ENCODE results near the gene CTNNA3. TPM values are rescaled to one million over a fixed set of nuclear protein-coding genes. Genes with fewer than 3 reads are reported as not detected.

CTNNA3 gene
- total RNA-seq, 4 donors from 2014 or later, result 14.3 to 49.5 (median 24.2) TPM

DNA sequence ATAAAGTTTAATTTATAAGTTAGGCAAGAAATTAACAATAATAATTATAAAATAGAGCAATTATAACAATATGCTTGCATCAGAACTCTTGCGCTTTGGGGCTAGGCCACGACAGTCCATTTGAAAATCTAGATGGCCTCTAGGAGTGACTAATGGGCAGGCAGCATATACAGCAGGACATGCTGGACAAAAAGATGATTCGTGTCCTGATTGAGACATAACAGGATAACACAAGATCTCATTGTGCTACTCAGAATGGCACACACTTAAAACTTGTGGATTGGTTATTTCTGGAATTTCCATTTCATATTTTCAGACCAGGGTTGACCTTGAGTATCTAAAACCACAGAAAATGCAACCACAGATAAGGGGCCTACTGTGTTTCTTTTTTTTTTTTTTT lies 27.5 kb downstream of the CTNNA3 start:
- Histone ChIP-seq H3K4me3 (no peak overlapping the region), H3K36me3 (no peaks in the 10 kb centered on the region), H3K9me3 (no peaks in the 10 kb centered on the region), H3K27me3 (no peaks in the 10 kb centered on the region), H3K4me1 (peaks cover 22 to 38% of the 10 kb centered on the region in 2 donors), H3K27ac (peak overlapping the region in 2 of 4 donors; percentile 36 to 90)
- TF ChIP-seq, protein P1, sequence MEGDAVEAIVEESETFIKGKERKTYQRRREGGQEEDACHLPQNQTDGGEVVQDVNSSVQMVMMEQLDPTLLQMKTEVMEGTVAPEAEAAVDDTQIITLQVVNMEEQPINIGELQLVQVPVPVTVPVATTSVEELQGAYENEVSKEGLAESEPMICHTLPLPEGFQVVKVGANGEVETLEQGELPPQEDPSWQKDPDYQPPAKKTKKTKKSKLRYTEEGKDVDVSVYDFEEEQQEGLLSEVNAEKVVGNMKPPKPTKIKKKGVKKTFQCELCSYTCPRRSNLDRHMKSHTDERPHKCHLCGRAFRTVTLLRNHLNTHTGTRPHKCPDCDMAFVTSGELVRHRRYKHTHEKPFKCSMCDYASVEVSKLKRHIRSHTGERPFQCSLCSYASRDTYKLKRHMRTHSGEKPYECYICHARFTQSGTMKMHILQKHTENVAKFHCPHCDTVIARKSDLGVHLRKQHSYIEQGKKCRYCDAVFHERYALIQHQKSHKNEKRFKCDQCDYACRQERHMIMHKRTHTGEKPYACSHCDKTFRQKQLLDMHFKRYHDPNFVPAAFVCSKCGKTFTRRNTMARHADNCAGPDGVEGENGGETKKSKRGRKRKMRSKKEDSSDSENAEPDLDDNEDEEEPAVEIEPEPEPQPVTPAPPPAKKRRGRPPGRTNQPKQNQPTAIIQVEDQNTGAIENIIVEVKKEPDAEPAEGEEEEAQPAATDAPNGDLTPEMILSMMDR (IDR thresholded peaks at IDR 0.05 in 4 of 5, conservative IDR thresholded peaks at IDR 0.05 in 1 of 5), result no peak
- peak in 1 of 2 donors; percentile 16 for ATAC-seq
- intact Hi-C loops (cut with DNase I; ENCODE audit: low total_unique reads) (loop anchor here (10.0 kb wide), 3 partner anchors 216 to 666 kb away; partner anchors contain the start of genes HERC4, HNRNPH3, PBLD and SIRT1), in situ Hi-C loops (cut with MboI; ENCODE audit: low sequenced_read_pairs in 4 of 4) (no loop called here)
- DNase-seq, result peak in 1 of 2 donors; percentile 25

DNA sequence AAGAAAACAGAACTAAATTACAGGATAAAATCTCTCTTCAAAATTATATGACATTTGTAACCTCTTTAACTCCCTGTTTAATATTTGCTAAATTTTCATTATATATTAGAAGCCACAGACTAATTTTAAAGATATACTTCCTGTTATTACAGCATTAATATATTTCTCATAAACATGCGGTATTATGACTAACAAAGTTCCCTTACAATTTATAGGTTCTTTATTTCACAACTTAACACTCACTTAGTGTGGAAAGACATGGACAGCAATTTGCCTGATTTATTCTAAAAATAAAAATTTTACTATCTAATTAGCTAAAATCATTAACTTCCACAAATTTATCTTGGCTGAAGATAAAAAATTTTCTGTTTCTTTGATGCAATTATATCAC lies 29.0 kb downstream of the CTNNA3 start:
- ATAC-seq (no peak), DNase-seq (no peak)
- no peaks in the 10 kb centered on the region for H3K9me3 ChIP-seq
- H3K4me3 ChIP-seq, result no peak overlapping the region
- H3K4me1 ChIP-seq, result peaks cover 30 to 47% of the 10 kb centered on the region in 2 donors
- H3K36me3 ChIP-seq, result no peaks in the 10 kb centered on the region
- no peak for TF ChIP-seq POLR2A (IDR thresholded peaks at IDR 0.05)
- TF ChIP-seq, protein P1 (IDR thresholded peaks at IDR 0.05 in 4 of 5, conservative IDR thresholded peaks at IDR 0.05 in 1 of 5), result no peak
- intact Hi-C loops (cut with DNase I; ENCODE audit: low total_unique reads), result loop anchor here (10.0 kb wide), 3 partner anchors 218 to 668 kb away; partner anchors contain the start of genes HERC4, HNRNPH3, PBLD and SIRT1
- H3K27ac ChIP-seq, result peak overlapping the region; percentile 82 to 91 (median 88)
- in situ Hi-C loops (cut with MboI; ENCODE audit: low sequenced_read_pairs in 4 of 4), result no loop called here
- no peaks in the 10 kb centered on the region for H3K27me3 ChIP-seq

DNA sequence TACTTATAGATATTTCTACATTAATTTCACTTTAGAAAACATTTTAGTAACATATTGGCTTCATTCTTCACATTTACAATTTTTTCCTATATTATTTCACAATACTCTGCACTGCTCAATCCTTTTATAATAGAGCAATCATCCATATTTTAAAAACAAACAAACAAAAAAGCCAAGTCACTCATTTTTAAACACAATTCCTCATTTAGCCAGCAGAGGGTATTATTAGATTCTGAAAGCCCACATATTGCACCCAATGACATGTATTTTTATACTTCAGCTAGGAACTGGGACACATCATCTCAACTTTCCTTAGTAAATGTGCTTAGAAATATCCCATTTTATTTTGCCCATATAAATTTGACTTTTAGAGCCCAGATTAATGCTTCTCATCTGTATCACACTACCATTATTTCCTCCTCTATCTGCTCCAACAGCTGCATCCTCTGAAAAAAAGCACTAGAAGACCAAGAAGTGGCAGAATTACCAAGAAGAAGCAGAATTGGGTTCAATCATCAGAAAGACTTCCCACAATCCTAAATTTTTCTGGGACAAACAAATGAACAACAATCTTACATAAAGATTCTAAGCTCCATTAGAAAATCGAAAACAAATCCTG lies 29.5 kb downstream of the CTNNA3 start:
- in situ Hi-C loops (cut with MboI; ENCODE audit: low sequenced_read_pairs in 4 of 4), result no loop called here
- Histone ChIP-seq H3K27me3 (no peaks in the 10 kb centered on the region), H3K4me3 (no peak overlapping the region), H3K4me1 (peaks cover 33 to 52% of the 10 kb centered on the region in 2 donors), H3K36me3 (no peaks in the 10 kb centered on the region), H3K9me3 (no peaks in the 10 kb centered on the region), H3K27ac (peak overlapping the region; percentile 82 to 91 (median 88))
- TF ChIP-seq POLR2A (IDR thresholded peaks at IDR 0.05), result no peak
- TF ChIP-seq, protein P1 (IDR thresholded peaks at IDR 0.05 in 4 of 5, conservative IDR thresholded peaks at IDR 0.05 in 1 of 5), result peak; percentile 36 to 69 (median 42)
- intact Hi-C loops (cut with DNase I; ENCODE audit: low total_unique reads), result loop anchor here (1.0 to 10.0 kb wide), 4 partner anchors 114 to 668 kb away; partner anchors contain the start of genes HERC4, HNRNPH3, PBLD and SIRT1
- ATAC-seq, result peak in 1 of 2 donors; percentile 25
- no peak for DNase-seq

DNA sequence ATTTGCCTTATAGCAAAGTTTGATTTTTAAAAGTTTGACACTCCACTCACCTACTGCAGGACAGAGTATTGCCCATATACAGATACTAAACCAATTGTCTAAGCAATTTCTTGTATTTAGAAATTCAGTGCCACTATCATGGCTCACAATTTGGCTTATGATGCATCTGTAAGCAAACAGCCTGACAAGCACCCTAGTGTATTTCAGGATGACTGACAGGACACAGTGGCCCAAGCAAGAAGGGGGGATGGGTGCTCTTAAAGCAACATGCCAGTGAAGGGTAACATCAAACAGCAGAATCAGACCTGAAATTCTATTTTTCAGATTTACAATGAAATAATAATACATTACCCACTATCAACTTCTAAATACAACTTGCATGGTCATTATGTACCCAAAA lies 30.5 kb downstream of the CTNNA3 start:
- ATAC-seq, result peak; percentile 93 to 97
- intact Hi-C loops (cut with DNase I; ENCODE audit: low total_unique reads), result loop anchor here (2.0 to 10.0 kb wide), 4 partner anchors 99 to 669 kb away; partner anchors contain the start of genes HERC4, HNRNPH3, PBLD and SIRT1
- H3K4me3 ChIP-seq, result peak overlapping the region; percentile 44 to 59 (median 48)

More for the DNA sequence above, 30.5 kb downstream of the CTNNA3 start:
- DNase-seq, result peak; percentile 77 to 86
- no peaks in the 10 kb centered on the region for H3K36me3 ChIP-seq
- in situ Hi-C loops (cut with MboI; ENCODE audit: low sequenced_read_pairs in 4 of 4), result no loop called here
- H3K4me1 ChIP-seq, result peaks cover 33 to 56% of the 10 kb centered on the region in 2 donors
- H3K27ac ChIP-seq, result peak overlapping the region; percentile 82 to 91 (median 88)
- H3K9me3 ChIP-seq, result no peaks in the 10 kb centered on the region
- TF ChIP-seq, protein P1 (IDR thresholded peaks at IDR 0.05 in 4 of 5, conservative IDR thresholded peaks at IDR 0.05 in 1 of 5), result no peak
- TF ChIP-seq POLR2A (IDR thresholded peaks at IDR 0.05), result peak; percentile 40 to 65
- H3K27me3 ChIP-seq, result no peaks in the 10 kb centered on the region
